OCI-M2 (cell line): ENCODE data around the gene AURKAIP1.
"Not testable (repeated sequence)": the region's sequence is repeated elsewhere in the genome, so short reads cannot be mapped to it uniquely, and the experiment has no call there.

Experiments
- DNase-seq: peaks from one replicate; lab custom pipeline; 2025; ENCODE audit not compliant: unreplicated experiment; lab: John Stamatoyannopoulos, UW

The AURKAIP1 gene

DNA sequence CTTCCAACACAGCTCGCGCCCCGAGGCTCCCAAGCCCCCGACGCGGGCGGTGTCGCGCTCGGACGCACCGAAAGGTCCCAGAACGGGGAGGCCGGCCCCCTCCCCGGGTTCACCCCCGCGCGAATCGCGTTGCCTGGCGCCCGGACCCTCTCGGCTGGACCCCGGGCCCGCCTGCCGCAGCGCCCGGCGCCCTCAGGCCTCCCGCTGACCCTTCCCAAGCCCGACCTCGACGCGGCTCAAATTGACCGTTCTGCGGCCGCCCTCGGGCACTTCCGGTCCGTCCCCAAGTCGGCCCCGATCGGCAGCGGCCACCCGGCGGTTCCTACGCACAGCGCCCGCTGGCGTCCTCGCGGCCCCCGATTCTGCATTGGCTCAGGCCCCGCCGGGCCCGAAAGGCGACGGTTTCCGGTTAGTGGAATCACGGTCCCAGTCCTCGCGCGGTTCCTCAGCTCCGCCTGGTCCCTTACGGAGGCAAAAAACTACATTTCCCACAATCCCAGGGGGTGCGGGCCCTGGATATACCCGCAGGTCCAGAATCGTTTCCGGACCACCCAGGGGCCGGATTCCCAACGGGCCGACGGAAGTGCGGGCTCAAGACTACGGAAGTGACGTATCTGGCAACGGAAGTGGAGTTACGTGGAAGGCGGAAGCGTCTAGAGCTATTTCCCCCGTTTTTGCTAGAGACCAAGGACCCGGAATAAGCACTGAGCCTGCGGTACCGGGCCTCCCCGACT, at the start of gene AURKAIP1:
Gene AURKAIP1 (minus strand): TSS at position 279 of the 734 bp plus-strand sequence. CDS start 451 bp downstream, outside the sequence.
- DNase-seq, result peak; percentile 80

DNA sequence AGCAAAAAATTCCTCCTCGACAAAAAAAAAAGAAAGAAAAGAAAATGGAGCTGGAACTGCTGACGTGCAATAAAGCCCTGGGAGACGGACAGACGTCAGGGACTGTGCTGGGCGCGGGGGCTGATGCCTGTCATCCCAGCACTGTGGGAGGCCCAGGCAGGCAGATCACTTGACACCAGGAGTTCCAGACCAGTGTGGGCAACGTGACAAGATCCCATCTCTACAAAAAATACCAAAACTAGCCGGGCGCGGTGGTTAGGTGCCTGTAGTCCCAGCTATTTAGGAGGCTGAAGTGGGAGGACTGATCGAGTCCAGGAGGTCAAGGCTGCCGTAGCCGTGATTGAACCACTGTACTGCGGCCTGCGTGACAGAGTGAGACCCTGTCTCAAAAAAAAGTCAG, 49.7 kb upstream of the AURKAIP1 start:
- no peak for DNase-seq

DNA sequence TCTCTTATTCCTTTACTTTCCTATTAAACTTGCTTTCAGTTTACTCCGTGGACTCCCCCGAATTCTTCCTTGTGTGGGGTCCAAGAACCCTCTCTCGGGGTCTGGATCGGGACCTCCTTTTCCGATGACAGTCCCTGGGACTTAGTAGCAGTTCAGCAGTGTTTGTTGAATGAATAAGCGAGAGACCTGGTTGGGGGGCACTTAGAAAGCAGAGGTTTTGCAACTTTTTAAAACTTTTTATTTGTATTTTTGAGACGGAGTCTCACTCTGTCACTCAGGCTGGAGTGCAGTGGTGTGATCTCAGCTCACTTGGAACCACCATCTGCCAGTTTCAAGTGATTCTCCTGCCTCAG, 48.2 kb upstream of the AURKAIP1 start:
- DNase-seq, result no peak

DNA sequence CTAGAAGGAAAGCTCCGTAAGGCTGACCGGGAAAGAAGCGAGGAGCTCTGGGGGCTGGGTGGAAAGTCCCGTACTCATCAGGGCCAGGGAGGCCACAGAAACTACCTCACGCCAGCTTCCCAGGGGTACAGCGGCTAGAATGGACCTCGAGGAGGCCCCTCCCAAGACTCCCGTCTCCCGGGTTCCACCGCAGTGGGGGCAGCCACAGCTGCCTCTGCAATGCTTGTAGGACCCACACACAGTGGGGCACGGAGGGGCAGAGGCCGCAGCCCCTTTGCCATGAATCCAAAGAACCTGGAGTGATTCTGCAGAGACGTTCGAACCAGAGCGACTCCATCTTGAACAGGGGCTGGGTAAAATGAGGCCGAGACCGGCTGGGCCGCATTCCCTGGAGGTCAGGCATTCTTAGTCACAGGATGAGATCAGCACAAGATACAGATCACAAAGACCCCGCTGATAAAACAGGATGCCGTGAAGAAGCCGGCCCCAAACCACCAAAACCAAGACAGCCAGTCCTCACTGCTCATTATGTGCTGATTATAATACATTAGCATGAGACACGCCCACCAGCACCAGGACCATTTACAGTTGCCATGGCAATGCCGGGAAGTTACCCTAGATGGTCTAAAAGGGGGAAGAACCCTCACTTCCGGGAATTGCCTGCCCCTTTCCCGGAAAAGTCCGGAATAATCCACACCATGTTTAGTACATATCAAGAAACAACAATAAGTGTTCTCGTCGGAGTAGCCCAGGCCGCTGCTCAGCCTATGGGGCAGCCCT, 47.6 kb upstream of the AURKAIP1 start:
- DNase-seq, result no peak

DNA sequence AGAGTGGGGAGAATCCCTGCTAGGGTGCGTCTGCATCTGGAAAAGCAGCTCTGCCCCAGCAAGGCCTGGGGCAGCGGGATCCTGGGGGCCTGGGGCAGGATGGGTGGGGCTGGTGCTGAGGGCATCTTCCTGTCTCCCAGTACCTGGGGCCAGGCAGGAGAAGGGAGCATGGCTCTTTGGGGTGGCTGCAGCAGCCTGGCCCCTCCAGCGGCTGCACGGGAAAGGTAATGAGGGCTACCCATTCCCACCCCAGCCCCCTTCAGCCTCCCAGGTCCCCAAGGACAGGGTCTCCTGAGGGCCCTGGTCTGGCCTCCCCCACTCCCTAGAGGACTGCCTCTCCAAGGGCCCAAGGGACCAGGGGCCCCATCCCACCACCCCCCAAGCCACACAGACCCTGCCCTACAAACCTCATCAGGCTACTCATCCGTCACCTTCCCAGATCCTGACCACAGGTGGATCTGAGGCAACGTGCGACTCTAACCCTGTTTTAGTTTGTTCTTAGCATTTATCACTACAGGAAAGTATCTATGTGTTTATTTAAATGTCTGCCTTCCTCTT, 47.0 kb upstream of the AURKAIP1 start:
- no peak for DNase-seq

- no peak for DNase-seq
These were observed 46.3 kb upstream of the AURKAIP1 start, which contains the start of gene ANKRD65 for GRCh38 chr1:1421147-1421906. Gene ANKRD65, minus strand, starts transcription at chr1:1421276. Its CDS starts 271 bp downstream, at chr1:1421005.

GRCh38 chr1:1420654-1421141, 45.7 kb upstream of the AURKAIP1 start:
- no peak for DNase-seq

GRCh38 chr1:1419813-1420653, 45.0 kb upstream of the AURKAIP1 start:
- no peak for DNase-seq

DNA sequence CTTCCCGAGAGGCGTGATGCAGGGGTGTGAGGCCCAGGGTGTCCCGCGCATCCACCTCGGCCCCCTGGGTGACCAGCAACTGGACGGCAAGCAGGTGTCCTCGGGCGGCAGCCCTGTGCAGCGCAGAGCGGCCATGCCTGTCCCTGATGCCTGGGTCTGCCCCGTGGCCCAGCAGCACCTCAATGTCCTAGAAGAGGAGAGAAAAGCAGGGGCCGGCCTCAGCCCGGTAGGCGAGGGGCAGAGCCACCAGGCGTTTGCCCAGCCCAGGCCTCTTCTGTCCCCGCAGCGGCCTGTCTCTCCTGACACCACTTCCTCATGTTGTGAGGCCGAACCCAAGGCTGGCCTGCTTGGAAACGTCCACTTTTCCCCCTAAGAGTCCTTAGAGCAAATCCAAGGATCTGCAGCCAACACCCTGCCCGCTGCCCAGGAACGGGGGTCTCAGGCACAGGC, 44.4 kb upstream of the AURKAIP1 start:
- no peak for DNase-seq

DNA sequence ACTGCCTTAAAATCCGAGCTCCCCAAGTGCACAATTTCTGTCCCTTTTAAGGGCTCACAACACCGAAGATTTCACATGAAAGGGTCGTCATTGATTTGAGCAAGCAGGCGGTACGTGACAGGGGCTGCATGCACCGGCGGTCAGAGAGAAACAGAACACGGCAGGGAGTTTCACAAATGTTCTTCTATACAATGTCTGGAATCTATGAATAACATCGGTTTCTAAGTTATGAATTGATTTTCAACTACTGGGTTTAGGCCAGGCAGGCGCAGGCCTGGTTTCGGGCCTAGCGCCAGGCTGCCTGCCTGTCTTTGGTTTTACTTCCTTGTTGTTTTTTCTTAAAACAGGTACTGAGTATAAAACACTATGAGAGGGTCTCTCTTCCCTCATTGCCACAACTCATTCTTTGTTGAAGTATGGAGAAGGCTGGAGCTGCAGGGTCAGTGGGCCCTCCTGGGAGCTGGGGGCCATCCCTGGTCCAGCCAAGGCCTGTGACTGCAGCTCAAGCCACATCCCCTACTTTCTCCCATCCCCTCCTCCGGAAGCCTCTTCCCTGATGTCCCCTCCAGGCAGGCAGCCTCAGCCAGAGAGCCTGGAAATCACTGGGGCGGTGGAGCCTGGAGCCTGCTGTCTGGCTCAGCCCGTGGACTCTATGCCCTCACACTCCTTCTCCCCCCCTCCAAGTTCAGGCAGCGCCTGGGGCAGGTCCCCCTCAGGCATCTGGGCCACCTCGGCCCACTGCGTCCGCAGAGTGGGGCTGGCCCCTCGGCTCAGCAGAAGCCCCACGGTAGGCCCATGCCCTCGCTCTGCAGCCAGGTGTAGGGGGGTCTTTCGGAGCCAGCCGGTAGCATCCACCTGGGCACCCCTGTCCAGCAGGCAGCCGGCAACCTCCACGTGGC, 43.7 kb upstream of the AURKAIP1 start:
- DNase-seq, result no peak

DNA sequence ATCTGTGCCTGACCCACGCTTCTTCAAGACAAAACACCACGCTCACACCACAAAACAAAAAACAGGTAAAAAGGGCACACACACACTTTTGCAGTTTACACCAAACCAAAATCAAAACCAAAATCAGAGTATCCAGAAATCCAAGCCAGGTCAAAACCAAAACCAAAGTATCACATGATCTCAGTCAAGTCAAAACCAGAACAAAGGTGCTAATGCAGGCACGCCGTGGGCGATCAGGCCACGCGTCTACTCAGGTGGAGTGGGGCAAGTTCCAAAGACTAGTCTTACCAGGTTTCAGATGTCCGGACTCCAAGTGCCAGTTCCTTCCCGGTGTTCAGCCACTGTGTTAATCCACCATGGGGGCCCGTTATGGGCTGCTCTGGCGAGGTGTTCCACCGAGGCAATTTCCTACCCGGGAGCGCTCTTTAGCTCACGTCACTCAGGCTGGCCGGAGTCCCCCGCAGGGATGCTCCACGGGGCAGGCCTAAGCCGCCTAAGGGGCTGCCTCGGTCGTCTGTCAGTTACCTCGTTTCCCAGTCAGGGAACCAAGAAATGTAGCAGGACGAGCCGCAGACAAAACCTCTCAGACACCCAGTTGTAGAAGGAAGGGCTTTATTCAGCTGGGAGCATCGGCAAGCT, 42.9 kb upstream of the AURKAIP1 start:
- not testable (repeated sequence) for DNase-seq

DNA sequence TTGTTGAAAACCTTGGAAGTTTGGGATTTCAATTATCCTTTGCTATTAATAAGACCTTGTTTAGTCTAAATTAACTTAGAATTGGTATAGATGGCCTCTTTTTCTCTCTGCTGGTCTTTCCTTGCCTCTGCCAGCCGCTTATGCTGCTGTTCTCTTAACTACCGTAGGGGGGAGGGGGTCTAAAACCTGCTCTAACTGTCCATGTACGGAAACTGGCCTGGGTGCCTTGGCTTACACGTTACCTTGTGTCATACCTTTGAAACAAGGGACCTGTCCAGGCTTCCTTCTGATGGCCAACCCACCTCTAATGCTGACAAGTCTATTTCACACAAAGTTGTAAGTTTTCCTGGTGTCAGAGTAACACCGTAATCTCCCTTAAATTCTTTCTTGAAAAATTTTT, 42.4 kb upstream of the AURKAIP1 start:
- not testable (repeated sequence) for DNase-seq

- DNase-seq, result no peak
These were observed 40.7 kb upstream of the AURKAIP1 start for GRCh38 chr1:1415751-1416150.

GRCh38 chr1:1412311-1412902, 37.4 kb upstream of the AURKAIP1 start:
- not testable (repeated sequence) for DNase-seq

- no peak for DNase-seq
These were observed 36.6 kb upstream of the AURKAIP1 start for GRCh38 chr1:1411626-1412025.

GRCh38 chr1:1410238-1410637, 35.2 kb upstream of the AURKAIP1 start:
- not testable (repeated sequence) for DNase-seq

DNA sequence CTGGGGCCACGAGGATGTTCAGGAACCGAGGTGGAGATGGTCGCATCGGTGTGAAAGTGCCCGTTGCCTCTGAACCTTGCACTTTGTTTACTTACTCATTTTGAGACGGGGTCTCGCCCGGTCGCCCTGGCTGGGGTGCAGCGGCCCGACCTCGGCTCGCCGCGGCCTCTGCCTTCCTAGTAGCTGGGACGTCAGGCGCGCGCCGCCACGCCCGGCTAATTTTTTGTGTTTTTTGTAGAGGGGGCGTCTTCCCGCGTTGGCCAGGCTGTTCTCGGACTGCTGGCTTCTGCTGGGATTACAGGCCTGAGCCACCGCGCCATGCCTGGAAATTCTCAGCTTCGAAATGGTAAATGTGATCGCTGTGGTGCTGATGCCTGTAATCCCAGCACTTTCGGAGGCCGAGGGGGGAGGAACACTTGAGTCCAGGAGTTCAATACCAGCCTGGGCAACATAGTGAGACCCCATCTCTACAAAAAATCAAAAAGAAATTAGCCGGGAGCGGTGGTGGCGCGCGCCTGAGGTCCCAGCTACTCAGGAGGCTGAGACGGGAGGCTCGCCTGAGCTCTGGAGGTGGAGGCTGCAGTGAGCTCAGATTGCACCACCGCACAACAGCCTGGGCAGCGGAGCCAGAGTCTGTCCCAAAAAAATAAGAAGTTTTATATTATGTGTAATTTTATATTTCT, 32.8 kb upstream of the AURKAIP1 start:
- DNase-seq, result no peak
